GM12873 (cell line): Measurements from ENCODE around the gene SKP2.

Experiments
- CTCF ChIP-seq: IDR thresholded peaks from 2 replicates; pipeline ENCODE4 v1.5.1; 2012; ENCODE audit warnings: low read depth, mild to moderate bottlenecking, moderate library complexity, low read length, control low read depth; ENCODE audit not compliant: insufficient read depth; ENCODE audit errors: missing control alignments

The SKP2 gene

DNA sequence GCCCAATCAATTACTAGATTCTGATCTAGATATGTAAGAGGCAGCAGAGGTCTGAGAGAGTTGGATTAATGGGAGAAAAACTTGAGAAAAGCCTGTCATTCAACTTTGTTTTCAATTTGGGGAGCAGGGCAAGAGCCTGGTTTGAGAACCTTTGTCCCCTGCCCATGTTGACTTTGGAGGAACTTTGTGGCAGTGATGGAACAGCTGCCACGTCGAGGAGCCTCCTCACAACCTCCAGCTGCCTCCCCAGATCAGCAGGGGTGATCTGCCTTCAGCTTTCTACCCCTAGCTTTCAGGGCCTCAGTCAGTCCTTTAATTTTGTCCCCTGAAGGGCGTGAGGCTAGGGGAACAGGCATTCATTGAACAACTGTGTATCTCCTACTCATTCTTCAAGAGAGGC lies 8.7 kb downstream of the SKP2 start:
- TF ChIP-seq CTCF: no peak

- TF ChIP-seq CTCF: no peak
Observed at GRCh38 chr5:36161361-36161760, 9.4 kb downstream of the SKP2 start.

DNA sequence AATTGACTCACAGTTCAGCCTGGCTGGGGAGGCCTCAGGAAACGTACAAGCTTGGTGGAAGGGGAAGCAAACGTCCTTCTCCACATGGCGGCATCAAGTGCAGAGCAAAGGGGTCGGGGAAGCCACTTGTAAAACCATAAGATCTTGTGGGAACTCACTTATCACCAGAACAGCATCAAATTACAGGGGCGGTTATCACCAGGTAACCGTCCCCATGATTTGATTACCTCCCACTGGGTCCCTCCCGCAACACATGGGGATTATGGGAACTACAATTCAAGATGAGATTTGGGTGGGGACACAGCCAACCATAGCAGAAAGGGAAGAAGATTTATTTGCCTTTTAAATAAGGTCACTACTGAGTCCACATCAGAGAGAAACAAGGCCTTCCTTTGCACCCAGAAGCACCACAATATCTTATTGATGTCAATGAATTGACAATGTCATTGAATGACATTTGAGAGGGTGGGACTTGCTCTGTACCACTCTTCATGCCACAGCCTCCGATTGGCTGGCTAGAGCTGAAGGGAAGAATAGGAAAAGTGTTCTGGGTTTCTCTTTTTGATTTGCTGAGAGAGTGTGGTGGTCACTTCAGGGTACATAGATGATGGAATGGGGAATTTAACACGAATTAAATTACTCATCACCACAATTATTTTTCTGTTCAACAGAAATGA lies 11.0 kb downstream of the SKP2 start:
- TF ChIP-seq CTCF: no peak

DNA sequence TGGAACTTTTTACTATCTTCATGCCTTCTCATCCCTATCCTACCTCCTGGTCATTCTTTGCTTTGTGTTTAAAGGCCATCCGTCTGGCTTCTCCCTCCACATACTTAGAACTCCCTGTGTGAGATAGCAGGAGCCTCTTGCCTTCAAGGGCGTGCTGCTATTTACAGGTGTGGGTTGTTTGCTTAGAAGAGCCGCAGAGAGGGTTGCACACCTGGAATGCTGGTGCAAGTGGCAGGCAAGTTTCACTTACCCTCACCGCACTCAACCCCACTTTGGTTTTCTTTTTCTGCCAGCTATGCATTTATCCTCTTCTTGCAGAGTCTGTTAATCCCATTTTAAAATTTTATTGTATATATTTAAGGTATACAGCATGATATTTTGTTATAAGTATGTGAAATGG lies 12.6 kb downstream of the SKP2 start:
- TF ChIP-seq CTCF: no peak

DNA sequence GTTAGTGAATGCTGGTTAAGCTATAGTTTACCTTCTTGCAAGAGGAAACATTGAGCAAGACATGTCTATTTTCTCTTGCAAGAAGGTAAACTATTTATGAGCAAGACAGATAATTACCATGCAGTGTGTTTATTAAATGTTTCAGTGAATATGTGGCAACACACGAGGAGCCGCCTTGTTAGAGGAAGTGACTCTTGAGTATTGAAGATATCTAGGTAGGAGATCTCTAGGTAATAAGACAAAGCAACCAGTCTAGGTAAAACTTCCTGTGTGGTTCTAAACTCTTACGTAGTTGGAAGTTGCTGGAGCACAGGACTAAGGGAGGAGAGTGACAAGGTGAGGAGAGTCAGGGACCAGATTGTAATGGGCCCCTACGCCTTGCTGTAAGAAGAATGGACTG lies 16.8 kb downstream of the SKP2 start:
- no peak for TF ChIP-seq CTCF

- TF ChIP-seq CTCF: no peak
Observed at GRCh38 chr5:36170832-36171424, 19.0 kb downstream of the SKP2 start.

- no peak for TF ChIP-seq CTCF
Observed at GRCh38 chr5:36172599-36172998, 20.7 kb downstream of the SKP2 start.
